NCI-H82 treated with DMSO at 0.1 percent for 48 hours (cell line): Measurements from ENCODE around the gene PRDM16.
"Not testable (repeated sequence)": the region's sequence is repeated elsewhere in the genome, so short reads cannot be mapped to it uniquely, and the experiment has no call there.

Source experiments
- DNase-seq: peaks from one replicate; lab custom pipeline; 2025; ENCODE audit not compliant: unreplicated experiment; lab: John Stamatoyannopoulos, UW

The PRDM16 gene

DNA sequence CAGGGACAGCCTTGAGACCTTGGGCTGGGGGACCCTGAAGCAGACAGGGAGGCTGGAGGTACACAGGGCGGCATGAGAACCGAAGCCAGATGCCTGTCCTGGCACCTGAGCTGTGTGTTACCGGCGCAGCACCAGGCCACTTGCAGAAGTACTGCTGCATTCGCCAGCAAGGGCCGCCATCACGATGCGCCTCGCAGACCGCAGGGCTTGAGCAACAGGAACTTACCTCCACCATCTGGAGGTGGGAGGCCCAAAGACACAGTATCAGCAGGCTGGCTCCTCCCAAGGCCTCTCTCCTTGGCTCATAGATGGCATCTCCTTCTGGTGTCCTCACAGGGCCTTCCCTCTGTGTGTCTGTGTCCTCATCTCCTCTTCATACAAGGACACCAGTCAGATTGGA lies 90.1 kb downstream of the PRDM16 start:
- no peak for DNase-seq

DNA sequence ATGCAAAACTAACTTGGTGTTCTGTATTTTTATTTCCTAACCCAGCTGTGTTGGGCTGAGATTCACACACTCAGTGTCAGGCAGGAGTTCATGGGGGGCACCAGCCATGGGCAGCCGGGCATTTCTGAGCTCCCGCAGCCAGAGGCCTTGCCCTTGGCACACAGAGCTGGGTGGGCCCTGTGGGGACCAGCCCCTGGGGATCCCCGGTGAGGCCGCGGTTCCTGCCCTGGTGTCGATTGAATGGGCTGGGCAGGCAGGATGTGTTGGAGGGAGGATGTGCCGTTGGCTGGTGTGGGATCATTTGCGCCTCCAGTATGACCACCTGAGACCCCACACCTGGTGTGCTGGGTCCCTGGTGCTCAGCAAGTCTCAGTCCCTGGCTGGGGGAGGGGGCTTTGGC lies 91.0 kb downstream of the PRDM16 start:
- no peak for DNase-seq

- DNase-seq: no peak
Measured at GRCh38 chr1:3160647-3161145, 91.7 kb downstream of the PRDM16 start.

DNA sequence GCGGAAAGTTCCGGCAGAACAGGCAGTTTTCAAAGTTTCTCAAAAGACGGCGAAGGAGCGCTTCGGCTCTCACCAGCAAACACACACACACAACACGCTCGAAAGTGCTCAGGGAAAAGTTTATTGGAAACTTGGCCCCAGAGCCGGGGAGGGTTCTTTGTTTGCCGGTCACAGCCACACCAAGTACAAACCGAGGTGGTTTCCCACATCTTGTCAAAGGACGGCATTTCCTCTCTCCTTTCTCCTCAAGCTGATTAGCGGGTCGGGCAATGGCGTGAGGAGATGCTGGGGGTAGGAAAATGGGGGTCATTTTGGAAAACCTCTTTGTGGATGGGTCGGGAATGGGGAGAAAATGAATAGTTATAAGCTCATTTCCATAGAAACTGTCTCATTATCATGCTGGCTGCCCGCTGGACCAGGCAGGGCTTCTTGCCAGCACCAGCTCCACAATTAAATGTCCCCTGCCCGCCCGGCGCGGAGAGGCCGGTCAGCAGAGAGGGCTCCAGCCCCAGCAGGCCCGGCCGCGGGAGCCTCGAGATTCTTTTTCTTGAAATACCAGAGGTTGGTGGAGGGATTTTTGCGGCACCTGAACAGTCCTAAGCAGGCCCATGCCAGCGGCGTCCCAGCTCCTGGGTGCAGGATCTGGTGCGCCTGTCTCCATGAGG lies 92.3 kb downstream of the PRDM16 start:
- DNase-seq: no peak

DNA sequence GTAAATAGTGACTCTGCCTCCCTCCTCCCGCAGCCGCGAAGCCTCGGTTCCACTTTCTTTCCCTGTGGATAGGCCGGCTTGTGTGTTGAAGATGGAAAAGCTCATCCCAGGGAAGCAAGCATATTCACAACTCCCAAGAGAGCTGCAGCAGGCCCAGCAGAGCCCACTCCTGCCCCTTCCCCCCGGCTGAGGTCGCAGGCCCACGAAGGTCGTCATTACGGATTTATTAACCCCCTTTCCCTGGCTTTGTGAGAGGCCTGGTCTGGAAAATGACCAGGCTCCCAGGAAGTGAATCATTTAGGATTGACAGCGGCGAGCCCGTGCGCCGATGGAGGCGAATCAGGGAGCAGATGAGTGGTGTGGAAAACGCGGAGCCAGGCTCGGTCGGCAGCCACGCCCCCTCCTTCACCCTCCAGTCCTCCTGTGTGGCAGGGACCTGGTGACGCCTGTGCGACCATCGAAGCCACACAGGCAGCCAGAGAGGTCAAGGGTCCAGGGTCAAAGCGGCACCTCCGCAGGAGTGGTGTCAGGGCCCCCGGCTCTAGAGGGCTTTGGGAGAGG lies 93.4 kb downstream of the PRDM16 start:
- no peak for DNase-seq

- no peak for DNase-seq
Measured at GRCh38 chr1:3163356-3163755, 94.4 kb downstream of the PRDM16 start.

- DNase-seq: no peak
Measured at GRCh38 chr1:3164671-3165070, 95.7 kb downstream of the PRDM16 start.

DNA sequence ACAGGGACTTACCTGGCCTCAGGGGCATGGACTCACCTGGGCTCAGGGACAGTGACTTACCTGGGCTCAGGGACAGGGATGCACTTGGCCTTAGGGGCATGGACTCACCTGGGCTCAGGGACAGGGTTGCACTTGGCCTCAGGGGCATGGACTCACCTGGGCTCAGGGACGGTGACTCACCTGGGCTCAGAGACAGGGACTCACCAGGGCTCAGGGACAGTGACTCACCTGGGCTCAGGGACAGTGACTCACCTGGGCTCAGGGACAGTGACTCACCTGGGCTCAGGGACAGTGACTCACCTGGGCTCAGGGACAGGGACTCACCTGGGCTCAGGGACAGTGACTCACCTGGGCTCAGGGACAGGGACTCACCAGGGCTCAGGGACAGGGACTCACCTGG lies 96.2 kb downstream of the PRDM16 start:
- DNase-seq: not testable (repeated sequence)

DNA sequence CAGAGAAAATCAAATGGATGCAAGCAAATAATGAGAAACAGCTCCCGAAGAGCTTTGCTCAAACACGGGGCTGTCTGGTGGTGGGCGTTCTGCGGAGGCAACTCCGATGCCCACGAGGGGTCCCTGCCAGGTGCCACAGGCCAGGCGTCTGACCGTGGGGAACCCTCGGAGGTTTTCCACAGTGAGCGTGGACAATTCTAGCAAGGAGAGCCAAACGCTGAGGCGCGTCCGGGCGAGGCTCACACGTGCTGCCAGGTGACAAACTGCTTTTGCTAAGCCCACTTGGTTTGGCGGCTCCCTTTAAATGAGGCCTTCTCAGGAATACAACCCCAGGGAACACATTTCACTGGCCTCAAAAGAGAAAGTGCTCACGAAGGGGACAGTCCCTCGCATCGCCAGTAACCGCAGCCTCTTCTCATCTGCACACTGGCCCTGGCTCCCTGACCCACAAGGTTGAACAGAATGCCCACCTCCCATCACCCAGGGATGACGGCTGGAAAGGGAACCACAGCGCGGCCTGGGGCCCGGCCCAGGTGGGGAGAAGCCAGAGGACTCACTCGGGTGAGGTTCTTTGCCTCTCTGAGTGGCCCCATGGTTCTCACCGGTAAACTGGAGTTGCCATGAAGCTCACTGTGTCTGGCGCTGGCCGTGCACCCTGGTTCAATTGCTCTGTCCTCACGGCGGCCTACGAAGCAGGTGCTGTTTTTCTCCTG lies 97.4 kb downstream of the PRDM16 start:
- DNase-seq: no peak

DNA sequence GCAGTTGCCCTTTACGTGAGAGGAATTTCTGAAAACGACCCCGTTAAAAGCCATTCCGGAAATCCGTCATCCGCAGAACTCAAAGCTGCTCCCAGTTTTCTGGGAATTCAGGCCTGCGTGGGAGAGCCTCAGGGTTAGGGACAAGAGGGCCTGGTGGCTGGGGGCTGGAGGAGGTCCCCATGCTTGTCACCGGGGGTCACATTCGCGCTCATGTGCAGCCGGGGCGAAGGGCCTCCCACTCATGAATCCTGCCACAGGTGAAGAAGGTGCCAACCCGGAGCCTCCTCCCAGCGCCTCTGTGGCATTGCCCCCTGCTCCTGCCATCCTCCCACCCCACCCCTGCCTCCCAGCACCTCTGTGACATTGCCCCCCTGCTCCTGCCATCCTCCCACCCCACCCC lies 98.3 kb downstream of the PRDM16 start:
- DNase-seq: no peak

GRCh38 chr1:3168678-3169077 lies 99.7 kb downstream of the PRDM16 start:
- DNase-seq: no peak

DNA sequence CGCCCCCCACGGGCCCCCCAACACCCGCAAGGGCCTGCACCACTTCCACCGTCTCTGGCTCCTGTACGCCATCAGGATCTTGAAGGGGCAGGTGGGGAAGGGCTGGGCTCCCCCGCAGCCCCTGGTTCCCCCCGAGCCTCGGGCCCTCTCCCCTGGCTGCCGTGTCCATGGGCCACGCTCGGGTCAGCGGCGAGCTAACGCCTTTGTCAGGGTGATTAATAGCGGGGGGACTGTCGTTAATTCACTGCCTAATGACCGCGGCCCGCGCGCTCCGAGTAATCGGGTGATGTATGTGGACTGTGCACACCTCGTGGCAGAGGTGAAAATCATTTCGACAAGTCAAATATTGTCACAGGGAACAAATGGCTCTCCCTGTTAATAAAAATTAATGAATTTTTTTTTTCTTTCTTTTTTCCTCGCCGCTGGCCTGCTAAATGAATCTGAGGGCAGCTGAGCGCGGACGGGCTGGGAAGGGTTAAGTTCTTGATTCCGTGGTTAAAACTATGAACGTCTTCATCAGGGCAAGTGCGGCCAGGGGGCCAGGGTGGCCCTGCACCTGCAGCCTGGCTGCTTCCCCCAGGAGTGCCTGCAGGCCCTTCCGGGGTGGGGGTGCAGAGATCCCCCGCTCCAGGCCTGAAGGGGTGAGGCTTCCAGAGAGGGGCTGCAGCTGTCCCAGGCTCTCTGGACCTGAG lies 100.8 kb downstream of the PRDM16 start:
- no peak for DNase-seq

- no peak for DNase-seq
Measured at GRCh38 chr1:3170561-3171453, 101.8 kb downstream of the PRDM16 start.

GRCh38 chr1:3171761-3172160 lies 102.8 kb downstream of the PRDM16 start:
- DNase-seq: no peak

DNA sequence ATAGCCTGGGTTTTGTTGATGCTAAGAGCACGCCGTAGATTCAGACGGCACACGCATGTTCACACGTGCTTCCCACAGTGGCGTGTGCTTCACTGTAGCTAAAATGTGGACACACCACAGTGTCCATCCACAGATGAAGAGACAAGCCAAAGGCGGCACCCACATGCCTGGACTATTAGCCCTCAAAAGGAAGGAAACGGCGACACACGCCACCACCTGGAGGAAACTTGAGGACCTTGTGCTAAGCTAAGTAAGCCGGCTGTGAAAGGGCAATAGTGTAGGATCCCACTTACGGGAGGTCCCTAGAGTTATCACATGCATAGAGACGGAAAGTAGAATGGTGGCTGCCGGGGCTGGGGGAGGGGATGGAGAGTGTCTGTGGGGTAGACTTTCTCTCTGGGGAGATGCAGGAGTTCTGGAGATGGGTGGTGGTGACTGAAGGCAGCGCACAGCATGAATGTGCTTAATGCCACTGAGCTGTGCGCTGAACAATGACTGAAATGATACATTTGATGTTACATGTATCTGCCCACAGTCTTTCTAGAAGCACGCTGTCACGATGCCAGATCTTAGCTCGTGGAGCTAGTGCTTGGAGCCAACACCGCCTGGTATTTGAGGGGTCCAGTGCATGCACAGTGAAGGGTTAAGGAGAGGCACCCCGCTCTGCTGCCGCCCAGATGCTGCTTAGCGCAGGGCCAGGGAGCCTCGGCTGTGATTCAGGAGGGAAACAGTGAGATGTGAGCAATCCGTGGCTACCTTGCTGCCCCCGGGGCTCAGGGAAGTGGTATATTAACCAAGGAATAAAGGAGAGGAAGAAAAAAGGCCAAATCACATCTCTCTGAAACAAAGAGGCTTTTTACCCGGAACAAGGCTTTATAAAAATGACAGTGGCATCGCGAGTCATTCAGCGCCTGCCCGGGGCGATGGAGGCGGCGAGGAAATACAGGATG lies 103.7 kb downstream of the PRDM16 start:
- DNase-seq: no peak

- DNase-seq: no peak
Measured at GRCh38 chr1:3173381-3173980, 104.5 kb downstream of the PRDM16 start.

- no peak for DNase-seq
Measured at GRCh38 chr1:3174487-3175247, 105.7 kb downstream of the PRDM16 start.

GRCh38 chr1:3175486-3175885 lies 106.5 kb downstream of the PRDM16 start:
- DNase-seq: no peak
